Ishikawa (cell line): ENCODE measurements around the gene ZBTB16.

ENCODE experiments used
- CEBPB ChIP-seq: IDR thresholded peaks from 2 replicates; pipeline ENCODE4 v1.6.1; 2012
- CREB1 ChIP-seq: IDR thresholded peaks from 2 replicates; pipeline ENCODE4 v1.6.1; 2012; ENCODE audit warnings: low read depth
- EGR1 ChIP-seq: IDR thresholded peaks from 2 replicates; pipeline ENCODE4 v1.6.1; 2012
- EP300 ChIP-seq: IDR thresholded peaks from 2 replicates; pipeline ENCODE4 v1.6.1; 2012; ENCODE audit warnings: borderline replicate concordance
- FOXM1 ChIP-seq: IDR thresholded peaks from 2 replicates; pipeline ENCODE4 v1.6.1; 2012; ENCODE audit warnings: low read depth, borderline replicate concordance
- MAX ChIP-seq: IDR thresholded peaks from 2 replicates; pipeline ENCODE4 v1.6.1; 2012
- NFIC ChIP-seq: IDR thresholded peaks from 2 replicates; pipeline ENCODE4 v1.6.1; 2012
- RAD21 ChIP-seq: IDR thresholded peaks from 2 replicates; pipeline ENCODE4 v1.6.1; 2012; ENCODE audit warnings: low read depth
- REST ChIP-seq: IDR thresholded peaks from 2 replicates; pipeline ENCODE4 v1.6.1; 2012; ENCODE audit warnings: low read depth, mild to moderate bottlenecking
- TAF1 ChIP-seq: IDR thresholded peaks from 2 replicates; pipeline ENCODE4 v1.6.1; 2012; ENCODE audit warnings: low read depth, mild to moderate bottlenecking
- TCF12 ChIP-seq: IDR thresholded peaks from 2 replicates; pipeline ENCODE4 v1.6.1; 2012; ENCODE audit warnings: low read depth
- TEAD4 ChIP-seq: IDR thresholded peaks from 2 replicates; pipeline ENCODE4 v1.6.1; 2012
- USF1 ChIP-seq: IDR thresholded peaks from 2 replicates; pipeline ENCODE4 v1.6.1; 2012
- YY1 ChIP-seq: IDR thresholded peaks from 2 replicates; pipeline ENCODE4 v1.6.1; 2012; ENCODE audit warnings: low read depth
- ZBTB7A ChIP-seq: IDR thresholded peaks from 2 replicates; pipeline ENCODE4 v1.6.1; 2012; ENCODE audit warnings: low read depth

ZBTB16 gene

GRCh38 chr11:114195151-114195550, 135.6 kb downstream of the ZBTB16 start:
- TF ChIP-seq CEBPB (no peak), TAF1 (no peak), EP300 (no peak), MAX (no peak), FOXM1 (no peak), TEAD4 (no peak), ZBTB7A (no peak)

- no peak for TF ChIP-seq MAX
- no peak for TF ChIP-seq CREB1
- TF ChIP-seq EGR1 = no peak
- TF ChIP-seq EP300 = no peak
- no peak for TF ChIP-seq REST
- no peak for TF ChIP-seq FOXM1
- TF ChIP-seq USF1 = no peak
- TF ChIP-seq CEBPB = no peak
- no peak for TF ChIP-seq TEAD4
- TF ChIP-seq NFIC = no peak
These were observed 136.6 kb downstream of the ZBTB16 start for GRCh38 chr11:114195981-114196731.

- TF ChIP-seq TEAD4 (no peak), NFIC (no peak), MAX (no peak), TAF1 (no peak), EGR1 (no peak), TCF12 (no peak), ZBTB7A (no peak), USF1 (no peak), FOXM1 (no peak), CREB1 (no peak), CEBPB (no peak), YY1 (no peak)
These were observed 137.6 kb downstream of the ZBTB16 start for GRCh38 chr11:114196997-114197703.

GRCh38 chr11:114197799-114198500, 138.4 kb downstream of the ZBTB16 start:
- TF ChIP-seq EGR1 (no peak), YY1 (no peak), NFIC (no peak), CREB1 (no peak), RAD21 (no peak), REST (no peak; the same call in 1 of the 2 replicates), FOXM1 (no peak), TAF1 (no peak), CEBPB (no peak), USF1 (no peak), TEAD4 (no peak), EP300 (no peak), ZBTB7A (no peak), TCF12 (no peak), MAX (no peak)
